H9 (cell line): Measurements from ENCODE around the gene CSNK2A2. TPM values are rescaled to one million over a fixed set of nuclear protein-coding genes. Genes with fewer than 3 reads are reported as not detected.

Experiments
- DNase-seq: peaks from one replicate; pipeline ENCODE4 v3.0.0-alpha.2; 2017
- H2AFZ ChIP-seq: one replicate; pipeline ENCODE4 v1.6.1; 2013; ENCODE audit warnings: mild to moderate bottlenecking, low read length, control low read depth, moderate library complexity
- H2AK5ac ChIP-seq: 2 replicates; pipeline ENCODE4 v1.6.1; 2013; ENCODE audit warnings: low read length, control low read depth, mixed read lengths; ENCODE audit not compliant: insufficient read length
- H2BK120ac ChIP-seq: one replicate; pipeline ENCODE4 v1.6.1; 2013; ENCODE audit warnings: low read depth, mild to moderate bottlenecking, low read length, control low read depth, inconsistent platforms; ENCODE audit not compliant: poor library complexity, severe bottlenecking
- H2BK12ac ChIP-seq: 2 replicates; pipeline ENCODE4 v1.6.1; 2013; ENCODE audit warnings: low read length, control low read depth, mixed read lengths, low read depth; ENCODE audit not compliant: insufficient read length
- H2BK15ac ChIP-seq: 2 replicates; pipeline ENCODE4 v1.6.1; 2013; ENCODE audit warnings: low read depth, low read length, control low read depth
- H2BK20ac ChIP-seq: one replicate; pipeline ENCODE4 v1.6.1; 2013; ENCODE audit warnings: low read depth, mild to moderate bottlenecking, low read length, control low read depth, inconsistent platforms; ENCODE audit not compliant: poor library complexity, severe bottlenecking
- H2BK5ac ChIP-seq: 2 replicates; pipeline ENCODE4 v1.6.1; 2013; ENCODE audit warnings: low read length, control low read depth, mixed read lengths; ENCODE audit not compliant: insufficient read length
- H3K14ac ChIP-seq: 2 replicates; pipeline ENCODE4 v1.6.1; 2013; ENCODE audit warnings: low read length, control low read depth; ENCODE audit not compliant: insufficient read depth
- H3K18ac ChIP-seq: 2 replicates; pipeline ENCODE4 v1.6.1; 2013; ENCODE audit warnings: low read depth, mild to moderate bottlenecking, mixed read lengths, low read length, control low read depth; ENCODE audit not compliant: insufficient read length
- H3K23ac ChIP-seq: 2 replicates; pipeline ENCODE4 v1.6.1; 2013; ENCODE audit warnings: low read length, control low read depth, mixed read lengths, low read depth; ENCODE audit not compliant: insufficient read length
- H3K23me2 ChIP-seq: 2 replicates; pipeline ENCODE4 v1.6.1; 2013; ENCODE audit warnings: low read depth, mild to moderate bottlenecking, mixed read lengths, low read length, control low read depth; ENCODE audit not compliant: insufficient read length, poor library complexity, severe bottlenecking
- H3K27ac ChIP-seq: 2 replicates; pipeline ENCODE4 v1.5.1; 2013; ENCODE audit warnings: low read length, control low read depth, mixed read lengths, low read depth; ENCODE audit not compliant: insufficient read length
- H3K27me3 ChIP-seq: 2 replicates; pipeline ENCODE4 v1.6.1; 2013; ENCODE audit warnings: low read length, control low read depth, inconsistent platforms; ENCODE audit not compliant: insufficient read depth
- H3K4ac ChIP-seq: 2 replicates; pipeline ENCODE4 v1.6.1; 2013; ENCODE audit warnings: low read depth, mild to moderate bottlenecking, control low read depth, inconsistent platforms, low read length, moderate library complexity
- H3K4me1 ChIP-seq: 2 replicates; pipeline ENCODE4 v1.6.1; 2013; ENCODE audit warnings: low read length, control low read depth, inconsistent platforms; ENCODE audit not compliant: insufficient read depth
- H3K4me2 ChIP-seq: 2 replicates; pipeline ENCODE4 v1.6.1; 2013; ENCODE audit warnings: low read length, control low read depth, mixed read lengths; ENCODE audit not compliant: insufficient read length, insufficient read depth
- H3K56ac ChIP-seq: 2 replicates; pipeline ENCODE4 v1.6.1; 2013; ENCODE audit warnings: low read depth, mild to moderate bottlenecking, mixed read lengths, low read length, control low read depth; ENCODE audit not compliant: insufficient read length
- H3K79me1 ChIP-seq: 2 replicates; pipeline ENCODE4 v1.6.1; 2013; ENCODE audit warnings: low read depth, mild to moderate bottlenecking, moderate library complexity, low read length, control low read depth, inconsistent platforms; ENCODE audit not compliant: insufficient read depth, poor library complexity, severe bottlenecking
- H3K79me2 ChIP-seq: 2 replicates; pipeline ENCODE4 v1.6.1; 2013; ENCODE audit warnings: low read length, control low read depth, inconsistent platforms; ENCODE audit not compliant: insufficient read depth
- H3K9ac ChIP-seq: 2 replicates; pipeline ENCODE4 v1.6.1; 2013; ENCODE audit warnings: low read length, control low read depth, mixed read lengths; ENCODE audit not compliant: insufficient read length; ENCODE audit errors: extremely low read depth
- H3K9me3 ChIP-seq: one replicate; pipeline ENCODE4 v1.6.1; 2013; ENCODE audit warnings: low read depth, low read length, inconsistent platforms; ENCODE audit not compliant: control insufficient read depth
- H3T11ph ChIP-seq: one replicate; pipeline ENCODE4 v1.6.1; 2013; ENCODE audit warnings: mild to moderate bottlenecking, low read length, control low read depth, inconsistent platforms
- H4K20me1 ChIP-seq: one replicate; pipeline ENCODE4 v1.6.1; 2013; ENCODE audit not compliant: control insufficient read depth, insufficient read length, insufficient read depth
- H4K5ac ChIP-seq: 2 replicates; pipeline ENCODE4 v1.6.1; 2013; ENCODE audit warnings: low read depth, mild to moderate bottlenecking, mixed read lengths, low read length, control low read depth; ENCODE audit not compliant: insufficient read length
- H4K8ac ChIP-seq: replicated peaks from 2 replicates; pipeline ENCODE4 v1.6.1; 2013; ENCODE audit warnings: low read length, control low read depth, mixed read lengths, low read depth; ENCODE audit not compliant: insufficient read length
- H4K91ac ChIP-seq: 2 replicates; pipeline ENCODE4 v1.6.1; 2013; ENCODE audit warnings: low read depth, mild to moderate bottlenecking, moderate library complexity, mixed read lengths, low read length, control low read depth; ENCODE audit not compliant: insufficient read length
- H3K27ac Mint-ChIP-seq, 3 experiments: 2 replicates in 2 of 3; 3 replicates in 1 of 3; pipeline ENCODE4 v1.8.0; 2020 to 2021; ENCODE audit warnings: mixed read lengths in 3 of 3, mild to moderate bottlenecking in 1 of 3, moderate library complexity in 1 of 3
- H3K27me3 Mint-ChIP-seq: 2 replicates; pipeline ENCODE4 v1.8.0; 2021; ENCODE audit warnings: low read depth, mild to moderate bottlenecking, moderate library complexity, mixed read lengths
- H3K36me3 Mint-ChIP-seq, 3 experiments: 2 replicates in 2 of 3; 3 replicates in 1 of 3; pipeline ENCODE4 v1.8.0; 2020 to 2021; ENCODE audit warnings: low read depth in 3 of 3, mixed read lengths in 3 of 3; ENCODE audit not compliant: insufficient read depth in 1 of 3
- H3K4me1 Mint-ChIP-seq, 2 experiments: 2 replicates each; pipeline ENCODE4 v1.8.0; 2020; ENCODE audit warnings: mixed read lengths in 2 of 2
- H3K4me3 Mint-ChIP-seq, 2 experiments: 2 replicates in 1 of 2; 3 replicates in 1 of 2; pipeline ENCODE4 v1.8.0; 2020 to 2021; ENCODE audit warnings: mild to moderate bottlenecking in 2 of 2, mixed read lengths in 2 of 2, moderate library complexity in 1 of 2
- H3K9me3 Mint-ChIP-seq, 2 experiments: 2 replicates in 1 of 2; 3 replicates in 1 of 2; pipeline ENCODE4 v1.8.0; 2020; ENCODE audit warnings: mild to moderate bottlenecking in 2 of 2, mixed read lengths in 2 of 2, moderate library complexity in 1 of 2
- total RNA-seq: library from RNA; stranded (reverse); gene quantifications from 2 replicates; pipeline ENCODE4 v1.2.1, GENCODE V29; 2021
- TF ChIP-seq, protein P1 (sequence below): fragments of 200-600 bp; sonication (generic); conservative IDR thresholded peaks from 3 replicates; pipeline ENCODE4 v1.8.0; 2021; ENCODE audit warnings: antibody characterized with exemption, mild to moderate bottlenecking

The CSNK2A2 gene
- total RNA-seq, 1 experiment from 2014 or later: 134 TPM

DNA sequence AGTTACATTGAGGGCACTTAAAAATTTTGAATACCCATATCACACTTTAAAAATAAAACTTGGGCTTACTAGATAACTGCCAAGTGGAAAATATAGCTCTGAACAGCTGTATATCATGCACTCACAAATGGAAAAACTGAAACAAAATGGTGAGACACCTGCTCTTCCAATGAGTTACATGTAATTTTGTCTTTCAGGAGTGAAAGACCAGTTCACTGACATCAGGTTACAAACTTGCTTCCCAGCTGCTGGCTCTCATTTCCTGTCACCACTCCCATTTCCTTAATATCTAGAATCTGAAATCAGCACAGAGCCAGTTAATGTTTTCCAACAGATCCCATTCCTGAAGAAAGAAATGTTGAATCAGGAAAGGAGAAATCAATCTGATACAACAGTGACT lies 10.8 kb downstream of the CSNK2A2 start:
- Histone ChIP-seq H3K18ac (no peak overlapping the region), H2BK5ac (no peak overlapping the region), H3K4me1 (no peaks in the 10 kb centered on the region), H2AK5ac (no peak overlapping the region), H2BK20ac (no peak overlapping the region), H4K8ac (no peak overlapping the region), H3K23me2 (no peaks in the 10 kb centered on the region), H2BK12ac (no peak overlapping the region), H3T11ph (no peak overlapping the region), H3K9ac (no peak overlapping the region), H3K4ac (no peak overlapping the region), H2BK120ac (no peak overlapping the region), H4K91ac (no peak overlapping the region), H3K23ac (no peak overlapping the region), H3K79me1 (no peaks in the 10 kb centered on the region), H2AFZ (no peak overlapping the region), H2BK15ac (no peak overlapping the region), H3K79me2 (peaks cover 2% of the 10 kb centered on the region; the same call in 1 of the 2 replicates), H3K27ac (no peak overlapping the region), H3K9me3 (no peaks in the 10 kb centered on the region), H3K56ac (no peak overlapping the region), H3K14ac (no peak overlapping the region), H4K20me1 (no peaks in the 10 kb centered on the region), H4K5ac (no peak overlapping the region), H3K4me2 (no peak overlapping the region), H3K27me3 (no peaks in the 10 kb centered on the region)
- Mint-ChIP-seq H3K4me3 (no peak overlapping the region), H3K4me1 (no peaks in the 10 kb centered on the region), H3K9me3 (no peaks in the 10 kb centered on the region), H3K27ac (no peak overlapping the region), H3K27me3 (no peaks in the 10 kb centered on the region), H3K36me3 (peaks cover 45 to 91% (median 88%) of the 10 kb centered on the region in 3 experiments)
- TF ChIP-seq, protein P1, sequence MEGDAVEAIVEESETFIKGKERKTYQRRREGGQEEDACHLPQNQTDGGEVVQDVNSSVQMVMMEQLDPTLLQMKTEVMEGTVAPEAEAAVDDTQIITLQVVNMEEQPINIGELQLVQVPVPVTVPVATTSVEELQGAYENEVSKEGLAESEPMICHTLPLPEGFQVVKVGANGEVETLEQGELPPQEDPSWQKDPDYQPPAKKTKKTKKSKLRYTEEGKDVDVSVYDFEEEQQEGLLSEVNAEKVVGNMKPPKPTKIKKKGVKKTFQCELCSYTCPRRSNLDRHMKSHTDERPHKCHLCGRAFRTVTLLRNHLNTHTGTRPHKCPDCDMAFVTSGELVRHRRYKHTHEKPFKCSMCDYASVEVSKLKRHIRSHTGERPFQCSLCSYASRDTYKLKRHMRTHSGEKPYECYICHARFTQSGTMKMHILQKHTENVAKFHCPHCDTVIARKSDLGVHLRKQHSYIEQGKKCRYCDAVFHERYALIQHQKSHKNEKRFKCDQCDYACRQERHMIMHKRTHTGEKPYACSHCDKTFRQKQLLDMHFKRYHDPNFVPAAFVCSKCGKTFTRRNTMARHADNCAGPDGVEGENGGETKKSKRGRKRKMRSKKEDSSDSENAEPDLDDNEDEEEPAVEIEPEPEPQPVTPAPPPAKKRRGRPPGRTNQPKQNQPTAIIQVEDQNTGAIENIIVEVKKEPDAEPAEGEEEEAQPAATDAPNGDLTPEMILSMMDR: no peak
- DNase-seq: no peak
